Esophagus (tissue), 2 donors: Measurements from ENCODE around the gene RIPOR1. TPM values are rescaled to one million over a fixed set of nuclear protein-coding genes. Genes with fewer than 3 reads are reported as not detected.
"Not testable (repeated sequence)": the region's sequence is repeated elsewhere in the genome, so short reads cannot be mapped to it uniquely, and the experiment has no call there.

ENCODE experiments used
- H3K27ac ChIP-seq, 2 donors: one replicate each; pipeline ENCODE4 v1.5.1; 2013; ENCODE audit warnings: low read depth in 2 of 2, mild to moderate bottlenecking in 2 of 2, inconsistent platforms in 1 of 2, low read length in 1 of 2, moderate library complexity in 1 of 2
- H3K27me3 ChIP-seq, 2 donors: one replicate each; pipeline ENCODE4 v1.6.1; 2013; ENCODE audit warnings: low read length in 2 of 2, control low read depth in 1 of 2, mild to moderate bottlenecking in 1 of 2; ENCODE audit not compliant: insufficient read depth in 2 of 2, control insufficient read depth in 1 of 2
- H3K36me3 ChIP-seq, 2 donors: one replicate each; pipeline ENCODE4 v1.6.1; 2013; ENCODE audit warnings: low read length in 1 of 2; ENCODE audit not compliant: control insufficient read depth in 2 of 2, insufficient read depth in 2 of 2
- H3K4me1 ChIP-seq, 2 donors: one replicate each; pipeline ENCODE4 v1.6.1; 2013; ENCODE audit warnings: low read length in 1 of 2; ENCODE audit not compliant: control insufficient read depth in 2 of 2, insufficient read depth in 2 of 2
- H3K4me3 ChIP-seq, 2 donors: one replicate each; pipeline ENCODE4 v1.5.1; 2013; ENCODE audit warnings: low read length in 2 of 2, mild to moderate bottlenecking in 2 of 2, low read depth in 1 of 2, moderate library complexity in 1 of 2
- H3K9me3 ChIP-seq, 2 donors: one replicate each; pipeline ENCODE4 v1.6.1; 2013; ENCODE audit warnings: mild to moderate bottlenecking in 2 of 2, low read depth in 1 of 2, low read length in 1 of 2, moderate library complexity in 1 of 2; ENCODE audit not compliant: control insufficient read depth in 2 of 2, insufficient read depth in 1 of 2
- WGBS, 2 donors: extraction: QIAGEN DNeasy Blood & Tissue Kit; methylation state at CpG; one replicate each; pipeline ENCODE4 v1.1.7; 2013; 5-methylcytosine and 5-hydroxymethylcytosine counted together
- polyA plus RNA-seq, 2 donors: library from polyadenylated mRNA; stranded (reverse); fragments of 200-250 nt; gene quantifications; one replicate each; pipeline ENCODE4 v1.2.3, GENCODE V29; 2013
- donor health status: healthy with polysubstance abuse.
- donor health status: Bipolar disorder and iron deficiency.

RIPOR1 gene
- polyA plus RNA-seq, 2 donors = 12.7 to 14.9 TPM

DNA sequence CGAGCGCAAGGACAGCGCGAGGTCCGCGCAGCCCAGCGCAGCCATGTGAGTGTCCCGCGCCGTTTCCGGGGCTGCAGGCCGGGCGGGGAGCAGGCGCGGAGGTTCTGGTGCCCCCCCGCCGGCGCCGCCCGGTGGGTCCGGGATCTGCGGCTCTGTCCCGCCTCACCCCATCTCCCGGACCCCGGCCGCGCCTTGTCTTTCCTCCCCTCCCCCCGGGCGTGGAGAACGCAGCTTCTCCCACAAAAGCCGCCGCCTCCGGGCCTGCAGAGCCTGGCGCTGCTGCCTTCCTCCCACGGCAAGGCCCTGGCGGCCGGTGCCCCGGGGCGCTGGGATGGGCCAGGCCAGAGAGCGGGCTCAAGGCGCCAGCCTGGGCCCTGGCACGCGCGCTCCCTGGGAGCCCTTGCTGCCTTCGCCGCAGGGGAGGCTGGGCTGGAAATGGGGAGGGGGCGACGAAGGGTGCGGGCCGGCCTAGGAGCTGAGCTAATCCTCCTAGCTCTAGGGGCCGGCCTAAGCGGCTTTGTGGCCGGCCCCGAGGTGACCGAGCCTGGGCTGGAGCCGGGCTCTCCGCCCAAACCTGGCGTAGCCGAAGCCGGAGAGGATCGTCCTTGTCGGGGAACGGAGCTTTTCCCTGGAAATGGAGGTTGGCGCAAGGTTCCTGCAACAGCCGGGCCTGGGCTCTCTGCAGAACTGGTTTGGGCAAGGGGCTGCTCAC is 397 bp downstream of the RIPOR1 start:
- Histone ChIP-seq H3K4me1 (peaks cover 0 to 7% of the 10 kb centered on the region in 2 donors), H3K27ac (peak overlapping the region; percentile 76 to 77), H3K36me3 (no peaks in the 10 kb centered on the region), H3K4me3 (peak overlapping the region; percentile 43 to 61), H3K27me3 (no peaks in the 10 kb centered on the region), H3K9me3 (no peaks in the 10 kb centered on the region)
- 2 to 3% methylated on average over 55 to 65 of the region's 65 CpGs for WGBS, 2 donors

DNA sequence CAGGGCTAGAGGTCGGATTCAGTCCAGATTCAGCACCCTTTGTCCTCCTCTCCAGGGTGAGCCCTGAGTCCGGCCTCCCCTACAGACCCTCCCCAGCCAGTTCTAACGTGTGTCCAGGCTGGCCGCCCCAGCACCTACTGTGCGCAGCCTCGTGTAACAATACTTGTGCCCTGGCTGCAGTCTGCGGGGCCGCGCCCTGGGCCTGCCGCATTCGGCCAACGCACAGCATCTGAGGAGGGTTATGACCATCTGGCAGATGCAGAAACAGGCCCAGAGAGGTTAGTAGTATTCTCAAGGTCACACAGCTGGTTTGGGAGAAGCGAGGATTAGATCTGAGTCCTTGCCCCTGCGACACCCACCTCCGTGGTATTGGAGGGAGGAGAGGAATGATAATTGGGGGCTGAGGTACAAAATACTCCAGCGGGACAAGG is 968 bp downstream of the RIPOR1 start:
- H3K27me3 ChIP-seq = no peaks in the 10 kb centered on the region
- no peaks in the 10 kb centered on the region for H3K36me3 ChIP-seq
- peaks cover 0 to 7% of the 10 kb centered on the region in 2 donors for H3K4me1 ChIP-seq
- 8 to 10% methylated on average over 16 of the region's 16 CpGs for WGBS, 2 donors
- H3K9me3 ChIP-seq = no peaks in the 10 kb centered on the region
- H3K4me3 ChIP-seq = peak overlapping the region; percentile 43 to 61
- peak overlapping the region; percentile 76 to 77 for H3K27ac ChIP-seq

DNA sequence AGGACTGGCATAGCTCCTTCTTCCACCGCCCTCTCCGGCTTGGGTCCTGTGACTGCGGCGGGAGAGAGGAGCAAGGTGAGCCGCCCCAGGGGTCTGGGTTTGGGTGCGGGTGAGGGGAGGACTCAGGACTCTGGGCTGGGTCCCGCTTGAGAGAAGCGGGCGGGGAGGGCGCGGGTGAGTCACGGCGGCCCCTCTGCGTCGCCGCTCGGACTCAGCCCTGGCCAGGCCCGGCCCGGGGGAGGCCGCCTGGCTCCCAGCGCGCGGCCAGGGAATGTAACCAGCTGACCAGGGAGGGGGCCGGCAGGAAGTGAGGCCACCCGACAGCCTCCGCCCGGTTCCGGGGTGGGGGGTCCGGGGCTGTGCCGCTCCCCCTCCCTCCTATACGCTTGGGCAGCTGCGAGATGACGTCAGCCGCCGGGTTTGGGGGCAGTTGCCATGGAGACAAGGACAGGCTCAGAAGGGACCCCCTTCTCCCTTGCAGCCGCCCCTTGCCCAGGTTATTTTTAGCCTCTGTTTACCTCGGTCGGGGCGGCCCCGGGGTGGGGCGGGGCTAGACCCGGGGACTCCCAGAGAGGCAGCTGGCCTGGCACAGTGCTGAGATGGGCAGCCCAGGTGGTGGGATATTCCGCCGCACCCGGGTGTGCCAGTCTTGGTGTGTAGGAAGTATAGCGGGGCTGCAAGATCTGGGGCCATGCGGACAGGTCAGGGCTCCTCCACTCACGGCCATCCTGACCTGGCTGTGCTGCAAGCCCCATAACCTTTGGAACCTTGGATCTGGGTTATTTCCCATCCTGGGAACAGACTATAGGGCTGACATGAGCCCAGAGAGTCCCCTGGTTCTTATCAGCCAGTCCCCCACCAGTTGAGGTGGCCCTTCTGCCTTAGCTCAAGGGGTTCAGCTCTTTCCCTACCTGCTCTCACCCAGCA is 1.6 kb downstream of the RIPOR1 start:
- 5 to 10% methylated on average over 38 to 48 of the region's 48 CpGs for WGBS, 2 donors
- H3K27me3 ChIP-seq = no peaks in the 10 kb centered on the region

DNA sequence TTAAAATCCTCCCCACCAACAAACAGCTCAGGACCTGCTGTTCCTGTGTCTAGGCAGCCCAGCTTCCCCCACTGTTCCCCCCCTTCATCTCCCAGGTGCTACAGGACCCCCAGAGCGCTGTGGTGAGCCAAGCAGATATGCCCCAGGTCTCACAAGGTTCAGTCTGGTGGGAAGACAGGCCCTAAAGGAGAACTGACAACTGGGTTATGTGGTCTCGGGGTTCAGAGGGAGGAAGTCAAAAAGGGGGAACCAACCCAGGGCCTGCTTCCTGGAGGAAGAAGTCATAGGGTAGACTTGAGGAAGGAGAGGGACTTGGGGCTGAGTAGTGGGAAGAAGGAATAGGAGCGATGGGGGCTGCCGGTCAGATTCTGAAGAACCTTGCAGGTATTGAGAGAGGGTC is 2.6 kb downstream of the RIPOR1 start:
- 81 to 87% methylated on average over 4 of the region's 4 CpGs for WGBS, 2 donors
- no peaks in the 10 kb centered on the region for H3K36me3 ChIP-seq
- no peak overlapping the region for H3K4me3 ChIP-seq
- no peaks in the 10 kb centered on the region for H3K27me3 ChIP-seq
- H3K27ac ChIP-seq = peak overlapping the region in 1 of 2 donors; percentile 77
- no peaks in the 10 kb centered on the region for H3K9me3 ChIP-seq
- peaks cover 0 to 7% of the 10 kb centered on the region in 2 donors for H3K4me1 ChIP-seq

More for the DNA sequence above, 1.6 kb downstream of the RIPOR1 start:
- H3K36me3 ChIP-seq = no peaks in the 10 kb centered on the region
- peak overlapping the region; percentile 76 to 77 for H3K27ac ChIP-seq
- H3K4me3 ChIP-seq = peak overlapping the region; percentile 43 to 61
- no peaks in the 10 kb centered on the region for H3K9me3 ChIP-seq
- H3K4me1 ChIP-seq = peaks cover 0 to 7% of the 10 kb centered on the region in 2 donors

DNA sequence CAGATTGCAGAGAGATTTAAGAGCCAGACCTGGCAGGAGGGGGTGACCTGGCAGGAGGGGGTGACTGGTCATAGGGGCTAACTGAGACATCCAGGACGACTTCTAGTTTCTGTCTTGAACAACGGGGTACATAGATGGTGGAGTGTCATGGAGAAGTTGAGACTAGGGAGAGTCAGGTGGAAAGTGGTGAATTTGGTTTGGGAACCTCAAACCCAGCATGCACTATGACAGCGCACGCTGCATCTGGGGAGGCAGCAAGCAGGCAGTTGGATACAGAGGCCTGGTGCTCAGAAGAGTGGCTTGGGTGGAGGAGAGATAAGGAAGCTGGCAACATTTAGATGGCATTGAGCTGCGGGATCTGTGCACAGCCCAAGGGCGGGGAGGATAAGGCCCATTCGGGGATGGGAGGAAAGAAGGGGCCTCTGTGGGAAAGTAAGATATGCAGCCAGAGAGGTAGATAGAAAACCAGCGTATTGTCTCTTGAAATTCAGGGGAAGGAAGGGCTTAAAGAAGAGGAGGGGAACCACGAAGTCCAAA is 4.5 kb downstream of the RIPOR1 start:
- H3K4me1 ChIP-seq = peaks cover 4 to 7% of the 10 kb centered on the region in 2 donors
- no peak overlapping the region for H3K4me3 ChIP-seq
- H3K27me3 ChIP-seq = no peaks in the 10 kb centered on the region
- 69% methylated on average over 9 of the region's 9 CpGs for WGBS, 2 donors
- H3K27ac ChIP-seq = no peak overlapping the region
- H3K9me3 ChIP-seq = no peaks in the 10 kb centered on the region
- no peaks in the 10 kb centered on the region for H3K36me3 ChIP-seq

DNA sequence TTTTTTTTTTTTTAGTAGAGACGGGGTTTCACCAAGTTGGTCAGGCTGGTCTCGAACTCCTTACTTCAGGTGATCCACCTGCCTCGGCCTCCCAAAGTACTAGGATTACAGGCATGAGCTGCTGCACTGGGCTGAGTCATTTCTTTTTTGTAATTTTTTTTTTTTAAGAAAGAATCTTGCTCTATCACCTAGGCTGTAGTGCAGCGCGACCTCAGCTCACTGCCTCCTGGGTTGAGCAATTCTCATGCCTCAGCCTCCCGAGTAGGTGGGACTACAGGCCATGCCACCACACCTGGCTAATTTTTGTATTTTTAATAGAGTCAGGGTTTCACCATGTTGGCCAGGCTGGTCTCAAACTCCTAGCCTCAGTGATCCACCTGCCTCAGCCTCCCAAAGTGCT is 5.4 kb downstream of the RIPOR1 start:
- whole genome bisulfite sequencing, 2 donors = 81% methylated on average over 5 to 6 of the region's 6 CpGs
- H3K36me3 ChIP-seq, H3K4me3 ChIP-seq, H3K9me3 ChIP-seq, H3K4me1 ChIP-seq, H3K27ac ChIP-seq, H3K27me3 ChIP-seq: not testable (repeated sequence)

DNA sequence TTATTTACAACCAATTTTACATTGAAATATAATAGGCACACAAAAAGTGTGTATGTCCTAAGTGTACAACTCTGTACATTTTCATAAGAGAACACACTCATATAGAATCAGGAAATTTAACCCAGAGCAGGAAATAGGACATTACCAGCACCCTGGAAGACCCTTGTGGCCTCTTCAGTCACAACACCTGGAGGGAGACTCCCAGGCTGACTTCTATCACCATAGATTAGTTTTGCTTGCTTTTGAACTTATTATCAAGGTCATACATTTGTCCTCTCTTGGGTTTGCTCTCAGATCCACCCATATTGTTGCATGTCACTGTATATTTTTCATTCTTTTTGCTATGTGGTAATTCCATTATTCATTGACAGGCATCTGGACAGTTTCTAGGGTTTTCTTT is 5.8 kb downstream of the RIPOR1 start:
- H3K4me1 ChIP-seq = peaks cover 4 to 7% of the 10 kb centered on the region in 2 donors

DNA sequence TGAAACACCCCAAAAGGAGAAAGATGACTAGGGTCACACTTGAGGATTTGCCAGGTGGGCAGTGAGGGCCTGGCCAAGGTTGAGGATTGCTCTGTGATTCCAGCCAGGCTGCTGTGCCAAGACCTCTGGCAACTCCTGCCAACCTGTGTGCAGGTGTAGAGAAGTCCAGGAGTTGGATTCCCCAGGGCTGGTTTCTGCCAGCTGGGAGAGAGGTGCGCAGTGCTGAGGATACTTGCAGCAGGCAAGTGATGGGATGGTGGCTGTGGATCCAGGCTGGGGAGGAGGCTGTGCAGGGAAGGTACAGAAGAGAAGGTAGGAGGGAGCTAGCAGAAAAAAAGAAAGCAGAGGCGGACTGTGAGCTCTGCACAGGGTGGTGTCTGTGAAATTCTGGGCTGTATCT is 6.6 kb downstream of the RIPOR1 start:
- H3K9me3 ChIP-seq = no peaks in the 10 kb centered on the region
- no peak overlapping the region for H3K27ac ChIP-seq
- H3K4me1 ChIP-seq = peaks cover 3 to 7% of the 10 kb centered on the region in 2 donors
- peaks cover 0 to 5% of the 10 kb centered on the region in 2 donors for H3K36me3 ChIP-seq
- H3K27me3 ChIP-seq = no peaks in the 10 kb centered on the region
- WGBS, 2 donors = 68 to 78% methylated on average over 2 of the region's 2 CpGs
- H3K4me3 ChIP-seq = no peak overlapping the region

More for the DNA sequence above, 5.8 kb downstream of the RIPOR1 start:
- no peak overlapping the region for H3K27ac ChIP-seq
- no peaks in the 10 kb centered on the region for H3K36me3 ChIP-seq
- H3K4me3 ChIP-seq = no peak overlapping the region
- H3K27me3 ChIP-seq = no peaks in the 10 kb centered on the region
- no peaks in the 10 kb centered on the region for H3K9me3 ChIP-seq

DNA sequence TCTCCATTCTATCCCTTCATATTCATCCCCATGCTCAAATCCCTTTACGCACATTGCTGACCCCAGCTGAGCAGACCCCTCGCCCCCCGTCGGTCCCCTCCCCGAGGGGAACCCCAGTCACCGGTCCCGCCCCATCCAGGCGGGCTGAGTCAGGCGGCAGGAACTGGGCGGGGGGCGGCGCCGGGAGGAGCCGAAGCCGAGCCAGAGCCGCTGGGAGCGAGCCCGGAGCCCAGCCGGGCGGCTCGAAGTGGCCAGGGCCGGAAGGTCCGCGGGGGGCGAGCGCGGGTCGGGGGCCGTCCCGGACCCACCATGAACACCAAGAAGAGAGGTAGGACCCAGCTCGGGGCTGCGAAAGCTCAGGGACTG is 8.6 kb downstream of the RIPOR1 start:
- Histone ChIP-seq H3K4me1 (peaks cover 7% of the 10 kb centered on the region in 2 donors), H3K27me3 (no peaks in the 10 kb centered on the region), H3K36me3 (peaks cover 6 to 21% of the 10 kb centered on the region in 2 donors), H3K9me3 (peaks cover 0 to 2% of the 10 kb centered on the region in 2 donors), H3K27ac (peak overlapping the region; percentile 63 to 81), H3K4me3 (peak overlapping the region; percentile 70)
- WGBS, 2 donors = 1 to 2% methylated on average over 28 to 32 of the region's 32 CpGs
